ENCODE results near the gene ATF7.

- TF ChIP-seq, protein P1, sequence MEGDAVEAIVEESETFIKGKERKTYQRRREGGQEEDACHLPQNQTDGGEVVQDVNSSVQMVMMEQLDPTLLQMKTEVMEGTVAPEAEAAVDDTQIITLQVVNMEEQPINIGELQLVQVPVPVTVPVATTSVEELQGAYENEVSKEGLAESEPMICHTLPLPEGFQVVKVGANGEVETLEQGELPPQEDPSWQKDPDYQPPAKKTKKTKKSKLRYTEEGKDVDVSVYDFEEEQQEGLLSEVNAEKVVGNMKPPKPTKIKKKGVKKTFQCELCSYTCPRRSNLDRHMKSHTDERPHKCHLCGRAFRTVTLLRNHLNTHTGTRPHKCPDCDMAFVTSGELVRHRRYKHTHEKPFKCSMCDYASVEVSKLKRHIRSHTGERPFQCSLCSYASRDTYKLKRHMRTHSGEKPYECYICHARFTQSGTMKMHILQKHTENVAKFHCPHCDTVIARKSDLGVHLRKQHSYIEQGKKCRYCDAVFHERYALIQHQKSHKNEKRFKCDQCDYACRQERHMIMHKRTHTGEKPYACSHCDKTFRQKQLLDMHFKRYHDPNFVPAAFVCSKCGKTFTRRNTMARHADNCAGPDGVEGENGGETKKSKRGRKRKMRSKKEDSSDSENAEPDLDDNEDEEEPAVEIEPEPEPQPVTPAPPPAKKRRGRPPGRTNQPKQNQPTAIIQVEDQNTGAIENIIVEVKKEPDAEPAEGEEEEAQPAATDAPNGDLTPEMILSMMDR (IDR thresholded peaks at IDR 0.05), result no peak
- TF ChIP-seq POLR2AphosphoS5 (IDR thresholded peaks at IDR 0.05), result no peak
Observed at GRCh38 chr12:53636641-53637040, 10.5 kb upstream of the ATF7 start.
